Stimulated activated CD8-positive, alpha-beta memory T cell treated with anti-CD3 and anti-CD28 coated beads, Interleukin-4, amount 100 ng/mL, for 1 hour (primary cell): ENCODE data around the gene AJAP1.
"Not testable (repeated sequence)": the region's sequence is repeated elsewhere in the genome, so short reads cannot be mapped to it uniquely, and the experiment has no call there.

Experiments used
- DNase-seq, 2 donors: peaks; one replicate each; pipeline ENCODE4 v3.0.0-alpha.2; 2020; ENCODE audit warnings: low read depth in 2 of 2, low spot score in 1 of 2

AJAP1 gene, protein sequence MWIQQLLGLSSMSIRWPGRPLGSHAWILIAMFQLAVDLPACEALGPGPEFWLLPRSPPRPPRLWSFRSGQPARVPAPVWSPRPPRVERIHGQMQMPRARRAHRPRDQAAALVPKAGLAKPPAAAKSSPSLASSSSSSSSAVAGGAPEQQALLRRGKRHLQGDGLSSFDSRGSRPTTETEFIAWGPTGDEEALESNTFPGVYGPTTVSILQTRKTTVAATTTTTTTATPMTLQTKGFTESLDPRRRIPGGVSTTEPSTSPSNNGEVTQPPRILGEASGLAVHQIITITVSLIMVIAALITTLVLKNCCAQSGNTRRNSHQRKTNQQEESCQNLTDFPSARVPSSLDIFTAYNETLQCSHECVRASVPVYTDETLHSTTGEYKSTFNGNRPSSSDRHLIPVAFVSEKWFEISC

DNA sequence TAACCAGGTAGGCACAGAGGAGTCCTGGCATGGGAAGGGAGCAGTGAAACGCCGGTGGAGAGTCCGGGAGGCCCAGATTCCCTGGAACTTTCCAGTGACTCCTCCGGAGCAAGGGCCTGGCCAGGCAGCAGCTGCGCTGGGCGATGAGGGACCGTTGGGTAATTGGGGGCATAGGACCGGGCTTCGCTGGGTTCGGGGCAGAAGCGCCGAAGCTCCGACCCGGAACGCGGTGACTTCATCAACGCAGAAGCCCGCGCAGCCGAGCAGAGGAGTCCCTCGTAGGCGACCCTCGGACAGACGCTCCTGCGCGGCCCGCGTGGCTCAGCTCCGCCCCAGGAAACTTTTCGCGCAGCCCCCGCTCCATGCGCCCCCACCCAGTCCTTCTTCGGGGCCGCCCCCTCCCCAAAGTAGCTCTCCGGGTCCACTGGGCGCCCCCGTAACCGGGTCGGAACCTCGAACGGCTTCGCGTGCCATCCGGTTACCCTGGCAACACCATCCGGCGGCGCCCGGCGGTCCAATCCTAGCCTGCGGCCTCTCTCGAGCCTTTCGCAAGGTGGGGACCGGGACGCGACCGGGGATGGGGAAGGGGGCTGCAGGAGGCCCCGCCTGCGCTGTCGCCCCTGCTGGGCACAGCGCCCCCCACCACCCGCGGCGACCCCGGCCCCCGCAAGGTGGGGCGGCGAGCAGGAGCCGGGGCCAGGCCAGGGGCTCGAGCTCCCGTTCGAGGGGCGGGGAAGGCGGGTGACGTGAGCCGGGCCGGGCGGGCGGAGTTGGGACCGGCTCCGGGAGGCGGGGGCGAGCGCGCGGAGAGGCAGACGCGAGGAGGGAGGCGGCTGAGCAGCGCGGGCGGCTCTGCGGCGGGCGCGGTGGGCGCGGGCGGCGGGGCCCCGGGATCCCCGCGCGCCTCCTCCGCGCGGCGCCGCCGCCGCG, at the start of gene AJAP1:
TSS of gene AJAP1 (plus strand) at position 814 of the 930 bp plus-strand sequence. CDS start 817 bp downstream, outside the sequence.
- DNase-seq: no peak

- no peak for DNase-seq
Observed at GRCh38 chr1:4605158-4605557, 49.3 kb upstream of the AJAP1 start.

- no peak for DNase-seq
Observed at GRCh38 chr1:4611563-4612341, 42.7 kb upstream of the AJAP1 start.

DNA sequence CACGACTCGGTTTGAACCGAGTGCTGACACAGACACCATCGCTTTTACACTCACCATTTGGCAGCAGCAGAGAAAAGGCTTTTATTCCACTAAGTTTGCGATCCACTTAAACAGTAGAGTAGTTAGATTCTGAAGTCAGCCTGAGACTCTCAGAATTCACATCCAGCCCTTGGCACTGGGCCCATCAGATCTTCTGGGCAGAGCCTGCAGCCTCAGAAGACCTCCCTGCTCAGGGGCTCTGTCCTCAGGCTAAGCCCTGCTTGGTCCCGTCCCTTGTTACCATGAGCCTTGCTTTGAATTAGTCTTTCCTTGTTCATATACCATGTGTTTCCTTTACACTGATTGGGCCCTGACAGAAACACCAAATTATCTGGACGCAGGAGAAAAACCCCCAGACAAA, 41.4 kb upstream of the AJAP1 start:
- DNase-seq: no peak

GRCh38 chr1:4613606-4614370, 40.6 kb upstream of the AJAP1 start:
- DNase-seq: no peak

GRCh38 chr1:4614371-4615137, 39.9 kb upstream of the AJAP1 start:
- DNase-seq: no peak

DNA sequence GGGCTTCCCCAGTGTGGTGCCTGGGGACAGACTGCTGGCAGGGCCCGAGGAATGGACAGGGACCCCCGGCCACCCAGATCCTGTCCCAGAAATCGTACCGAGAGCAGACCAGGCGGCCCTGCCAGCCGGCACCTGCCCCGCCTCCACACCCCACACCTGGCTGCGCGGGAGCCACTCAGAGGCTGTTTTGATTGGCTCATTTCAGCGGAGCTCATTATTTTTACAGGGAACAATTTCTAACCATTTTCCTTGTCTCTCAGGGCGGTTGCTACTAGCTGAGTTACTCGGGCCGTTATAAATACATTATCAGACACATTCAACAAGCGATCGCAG, 39.3 kb upstream of the AJAP1 start:
- no peak for DNase-seq

GRCh38 chr1:4615501-4615900, 38.9 kb upstream of the AJAP1 start:
- no peak for DNase-seq

DNA sequence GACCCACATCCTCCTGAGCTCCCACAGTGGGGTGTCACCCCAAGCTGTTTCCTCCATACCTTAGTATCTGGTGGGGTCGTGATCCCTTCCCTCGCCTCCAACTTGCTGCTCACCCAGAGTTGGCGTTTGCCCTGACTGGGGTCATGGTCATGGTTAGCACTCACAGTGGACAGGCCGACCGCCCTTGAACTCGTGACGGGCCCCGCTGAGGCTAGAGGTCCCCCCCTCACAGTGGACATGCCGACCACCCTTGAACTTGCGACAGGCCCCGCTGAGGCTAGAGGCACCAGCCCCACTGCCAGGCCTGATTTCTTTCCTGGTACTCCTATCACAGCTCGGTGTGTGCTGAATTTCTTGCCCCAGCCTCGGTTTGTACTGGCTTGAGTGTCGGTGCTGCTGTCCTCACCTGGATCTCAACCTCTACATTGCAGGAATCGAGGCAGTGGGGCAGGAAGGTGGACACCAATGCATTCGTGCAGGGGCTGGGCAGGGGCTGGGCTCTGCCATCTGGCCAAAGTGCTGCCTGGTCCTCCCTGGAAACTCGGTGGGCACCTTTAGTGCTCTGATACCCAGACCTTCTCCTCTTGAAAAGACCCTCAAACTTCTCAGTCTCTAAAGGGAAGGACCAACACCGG, 37.5 kb upstream of the AJAP1 start:
- no peak for DNase-seq

DNA sequence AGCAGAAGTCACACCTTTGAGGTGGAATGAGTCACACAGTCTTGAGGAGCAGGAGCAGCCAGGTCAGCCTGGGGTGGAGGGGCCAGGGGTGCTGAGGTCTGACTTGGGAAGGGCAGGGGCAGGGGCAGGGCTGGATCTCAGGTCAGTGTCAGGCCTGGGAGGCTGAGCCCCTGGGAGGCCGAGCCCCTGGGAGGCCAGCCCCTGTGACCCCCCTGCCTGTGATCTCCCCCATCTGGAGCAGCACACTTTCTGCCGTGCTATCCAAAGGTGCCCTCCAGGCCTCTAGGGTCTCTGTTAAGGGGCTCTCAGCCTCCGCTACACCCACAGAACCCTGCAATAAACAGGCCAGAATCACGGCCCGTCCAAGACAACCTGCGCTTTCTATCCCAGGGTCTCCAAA, 36.9 kb upstream of the AJAP1 start:
- no peak for DNase-seq

DNA sequence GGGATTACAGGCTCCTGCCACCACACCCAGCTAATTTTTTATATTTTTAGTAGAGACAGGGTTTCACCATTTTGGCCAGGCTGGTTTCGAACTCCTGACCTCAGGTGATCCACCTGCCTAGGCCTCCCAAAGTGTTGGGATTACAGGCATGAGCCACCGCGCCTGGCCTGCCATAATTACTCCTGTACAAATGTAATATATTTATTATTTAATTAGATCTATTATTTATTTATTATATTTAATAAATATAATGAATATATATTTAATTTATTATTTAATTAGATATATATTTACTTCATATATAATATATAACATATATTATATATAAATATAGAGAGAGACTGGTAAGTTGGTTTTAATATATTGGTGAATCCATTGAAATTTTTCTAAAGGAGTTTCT, 35.6 kb upstream of the AJAP1 start:
- DNase-seq: not testable (repeated sequence)

- DNase-seq: no peak
Observed at GRCh38 chr1:4621646-4622045, 32.8 kb upstream of the AJAP1 start.

- no peak for DNase-seq
Observed at GRCh38 chr1:4622821-4623220, 31.6 kb upstream of the AJAP1 start.

GRCh38 chr1:4624141-4624715, 30.2 kb upstream of the AJAP1 start:
- no peak for DNase-seq

GRCh38 chr1:4624801-4625200, 29.6 kb upstream of the AJAP1 start:
- DNase-seq: no peak

- no peak for DNase-seq
Observed at GRCh38 chr1:4626061-4626460, 28.3 kb upstream of the AJAP1 start.

- DNase-seq: no peak
Observed at GRCh38 chr1:4626560-4627319, 27.7 kb upstream of the AJAP1 start.

DNA sequence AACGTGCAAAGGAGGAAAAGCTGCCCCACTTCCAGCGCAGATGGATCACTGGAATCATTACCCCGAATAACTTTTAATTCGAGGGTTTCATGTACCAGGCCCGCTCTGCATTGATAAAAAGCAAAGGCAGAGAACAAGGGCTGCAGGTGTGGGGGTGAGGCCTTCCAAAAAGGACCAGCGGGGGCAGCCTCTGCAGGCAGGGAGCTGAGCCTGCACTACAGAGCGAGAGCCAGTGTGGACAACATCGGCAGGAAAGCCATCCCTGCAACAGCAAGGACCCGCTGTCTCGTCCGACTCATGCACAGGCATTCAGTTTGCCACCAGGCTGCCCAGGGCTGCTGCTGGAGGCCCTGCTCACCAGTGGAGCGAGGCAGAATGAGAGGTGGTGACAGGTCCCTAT, 27.1 kb upstream of the AJAP1 start:
- no peak for DNase-seq
